Stimulated activated CD8-positive, alpha-beta memory T cell treated with anti-CD3 and anti-CD28 coated beads, Interleukin-7, amount 100 ng/mL, for 4 hours (primary cell): ENCODE measurements around the gene GIMAP7.
"Not testable (repeated sequence)": the region's sequence is repeated elsewhere in the genome, so short reads cannot be mapped to it uniquely, and the experiment has no call there.

Experiments
- DNase-seq, 2 donors: peaks; one replicate each; pipeline ENCODE4 v3.0.0-alpha.2; 2020; ENCODE audit warnings: low read depth in 2 of 2

Gene GIMAP7

DNA sequence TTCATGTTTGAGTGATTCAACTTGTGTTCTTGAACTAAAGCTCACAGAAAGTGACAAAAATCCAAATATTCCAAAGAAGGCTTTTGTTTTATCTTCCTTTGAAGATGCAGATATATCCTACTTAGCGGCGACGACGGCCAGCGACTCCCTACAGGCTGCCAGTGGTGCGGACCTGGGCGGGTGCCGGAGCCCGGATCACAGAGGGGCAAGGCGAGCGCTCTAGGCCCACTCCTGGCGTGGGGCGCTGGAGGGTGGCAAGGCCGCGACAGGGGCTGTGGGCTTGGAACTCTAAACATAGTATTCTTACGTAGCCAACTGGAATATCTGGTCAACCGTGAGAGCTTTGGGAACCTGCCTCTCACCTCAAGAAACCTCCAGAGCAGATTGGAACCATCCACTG, 914 bp upstream of the GIMAP7 start:
- no peak for DNase-seq

DNA sequence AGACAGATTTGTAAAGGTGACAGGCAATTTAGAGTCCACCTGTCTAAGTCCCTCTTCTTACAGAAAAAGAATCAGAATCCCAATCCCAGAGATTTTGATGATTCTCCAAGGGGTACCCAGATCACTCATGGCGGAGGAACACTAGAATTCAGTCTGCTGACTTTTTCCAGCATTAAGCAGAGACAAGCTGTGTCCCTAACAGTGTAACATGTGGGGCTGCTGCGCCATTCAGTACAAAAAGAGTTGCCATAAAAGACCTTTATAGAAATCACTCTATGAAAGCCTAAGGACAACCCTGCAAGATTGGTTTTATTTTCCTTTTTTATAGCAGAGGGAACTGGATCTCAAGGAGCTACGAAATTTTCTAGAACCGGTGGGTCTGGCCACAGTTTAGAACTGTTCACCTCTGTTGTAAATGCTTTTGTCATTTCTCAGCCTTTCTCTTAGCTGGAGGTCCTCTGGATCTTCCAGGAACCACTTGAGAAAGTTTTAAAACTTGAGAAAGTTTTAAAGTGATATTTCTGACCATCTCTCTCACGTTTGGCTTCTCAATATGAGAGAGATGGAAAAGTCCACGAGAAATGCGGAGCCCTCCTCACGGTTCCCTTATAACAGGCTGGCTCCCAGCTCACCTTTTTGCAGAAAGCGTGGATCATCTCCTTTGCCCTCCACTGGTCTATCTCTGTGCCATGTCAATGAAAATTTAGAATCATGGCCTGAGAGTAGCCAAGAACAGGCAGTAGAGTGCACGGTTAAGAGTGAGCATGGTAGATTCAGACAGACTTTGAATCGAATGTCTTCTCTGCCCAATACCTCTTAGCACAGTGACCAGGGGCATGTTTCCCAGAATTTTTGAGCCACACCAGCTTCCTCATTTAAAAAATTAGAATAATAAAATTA, 826 bp downstream of the GIMAP7 start:
- no peak for DNase-seq

DNA sequence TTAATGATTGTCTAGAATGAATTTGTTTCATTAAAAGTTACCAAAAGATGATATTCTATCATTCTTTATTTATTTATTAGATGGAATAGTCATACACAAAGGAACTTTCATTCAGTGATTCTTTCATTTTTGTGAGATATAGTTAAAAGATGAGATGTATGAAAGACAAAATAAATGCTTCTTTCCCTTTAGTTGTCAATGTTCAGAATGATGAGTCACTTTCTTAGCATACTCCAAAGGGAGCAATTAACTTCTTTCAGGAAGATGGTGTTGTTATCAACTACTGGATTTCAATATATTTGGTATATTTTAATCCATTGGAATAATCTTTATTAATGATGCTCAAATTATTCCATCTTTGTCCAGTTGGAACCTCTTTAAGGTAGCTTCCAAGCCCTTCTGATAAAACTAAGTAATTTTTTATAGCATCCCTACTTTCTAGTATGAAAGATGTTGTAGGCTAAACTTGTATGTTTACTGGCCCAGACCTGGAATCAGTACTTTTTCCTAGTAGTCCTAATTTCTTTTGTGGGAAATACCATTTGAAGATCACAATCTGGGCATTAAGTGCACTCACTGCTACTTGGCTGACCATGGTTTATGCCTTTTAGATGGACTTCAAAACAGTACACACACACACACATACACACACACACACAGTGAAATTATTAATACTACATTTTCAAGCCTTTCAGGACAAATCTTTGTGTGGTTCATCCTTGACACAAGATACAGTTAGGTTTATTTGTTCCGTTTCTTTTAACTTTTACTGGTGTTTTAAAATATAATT, 2.5 kb downstream of the GIMAP7 start:
- no peak for DNase-seq

DNA sequence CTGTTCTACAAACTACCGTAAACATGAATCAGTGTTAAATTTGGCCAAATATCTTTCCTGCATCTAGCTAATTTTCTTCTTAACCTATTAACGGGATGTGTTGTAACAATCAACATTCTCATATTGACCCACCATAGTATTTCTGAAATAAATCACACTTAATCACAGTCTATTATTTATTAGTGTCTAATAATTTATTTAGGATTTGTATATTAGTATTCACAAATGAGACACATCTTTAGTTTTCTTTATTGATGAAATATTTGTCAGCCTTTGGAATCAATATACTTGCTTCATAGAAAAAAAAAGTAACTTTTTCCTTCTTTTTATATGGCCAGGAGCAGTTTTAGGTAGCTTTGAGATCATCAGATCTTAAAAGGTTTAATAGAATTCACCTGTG, 4.6 kb downstream of the GIMAP7 start:
- DNase-seq: no peak

DNA sequence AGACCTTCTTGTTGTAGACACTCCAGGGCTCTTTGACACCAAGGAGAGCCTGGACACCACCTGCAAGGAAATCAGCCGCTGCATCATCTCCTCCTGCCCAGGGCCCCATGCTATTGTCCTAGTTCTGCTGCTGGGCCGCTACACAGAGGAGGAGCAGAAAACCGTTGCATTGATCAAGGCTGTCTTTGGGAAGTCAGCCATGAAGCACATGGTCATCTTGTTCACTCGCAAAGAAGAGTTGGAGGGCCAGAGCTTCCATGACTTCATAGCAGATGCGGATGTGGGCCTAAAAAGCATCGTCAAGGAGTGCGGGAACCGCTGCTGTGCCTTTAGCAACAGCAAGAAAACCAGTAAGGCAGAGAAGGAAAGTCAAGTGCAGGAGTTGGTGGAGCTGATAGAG, 5.5 kb downstream of the GIMAP7 start:
- DNase-seq: no peak

DNA sequence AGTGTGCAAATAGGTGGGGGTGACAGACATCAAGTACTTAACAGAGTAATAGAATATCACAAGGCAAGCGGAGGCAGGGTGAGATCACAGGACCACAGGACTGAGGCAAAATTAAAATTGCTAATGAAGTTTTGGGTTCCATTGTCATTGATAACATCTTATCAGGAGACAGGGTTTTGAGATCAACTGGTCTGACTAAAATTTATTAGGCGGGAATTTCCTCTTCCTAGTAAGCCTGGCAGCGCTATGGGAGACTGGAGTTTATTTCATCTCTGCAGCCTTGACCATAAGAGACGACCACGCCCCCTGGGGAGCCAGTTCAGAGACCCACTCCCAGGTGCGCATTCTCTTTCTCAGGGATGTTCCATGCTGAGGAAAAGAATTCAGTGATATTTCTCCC, 8.3 kb downstream of the GIMAP7 start:
- DNase-seq: not testable (repeated sequence)

DNA sequence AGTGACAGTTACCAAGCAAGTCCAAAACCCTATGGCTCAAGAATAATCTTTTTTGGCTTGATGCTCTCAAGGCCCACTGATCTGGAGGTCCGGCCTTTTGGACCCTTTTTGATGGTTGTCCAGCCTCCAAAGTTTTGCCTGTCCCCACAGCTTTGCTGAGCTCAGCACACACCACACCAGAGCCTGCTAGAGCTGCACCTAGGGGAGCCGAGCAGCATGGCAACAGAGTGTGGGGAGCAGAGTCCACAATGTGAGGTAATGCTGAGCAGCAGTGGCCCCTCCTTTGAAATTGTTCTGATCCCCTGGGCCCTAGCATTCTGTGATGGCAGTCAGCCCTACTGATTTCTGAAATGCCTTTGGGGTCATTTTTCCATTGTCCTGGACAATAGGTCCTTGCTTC, 9.3 kb downstream of the GIMAP7 start:
- no peak for DNase-seq

DNA sequence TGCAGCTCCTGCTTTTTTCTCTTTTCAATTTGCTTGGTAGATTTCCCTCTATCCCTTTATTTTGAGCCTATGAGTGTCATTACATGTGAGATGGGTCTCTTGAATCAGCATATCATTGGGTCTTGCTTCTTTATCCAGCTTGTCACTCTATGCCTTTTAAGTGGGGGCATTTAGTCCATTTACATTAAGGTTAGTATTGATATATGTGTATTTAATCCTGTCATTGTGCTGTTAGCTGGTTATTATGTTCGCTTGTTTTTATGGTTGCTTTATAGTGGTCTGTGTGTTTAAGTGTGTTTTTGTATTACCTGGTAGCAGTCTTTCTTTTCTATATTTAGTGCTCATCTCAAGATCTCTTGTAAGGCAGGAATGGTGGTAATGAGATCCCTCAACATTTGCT, 17.0 kb downstream of the GIMAP7 start:
- DNase-seq: no peak

DNA sequence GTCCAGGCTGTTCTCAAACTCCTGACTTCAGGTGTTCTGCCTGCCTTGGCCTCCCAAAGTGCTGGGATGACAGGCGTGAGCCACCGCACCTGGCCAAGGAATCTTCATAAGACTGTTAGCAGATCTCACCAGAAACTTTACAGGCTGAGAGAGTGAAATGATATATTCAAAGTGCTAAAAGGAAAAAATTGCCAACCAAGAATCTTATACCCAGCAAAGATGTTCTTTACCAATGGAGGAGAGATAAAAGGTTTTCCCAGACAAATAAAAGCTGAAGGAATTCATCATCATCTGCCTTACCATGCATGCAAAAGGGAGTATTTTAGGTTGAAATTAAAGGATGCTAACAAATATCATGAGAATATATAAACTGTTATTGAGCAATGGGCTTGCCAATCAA, 23.6 kb downstream of the GIMAP7 start:
- no peak for DNase-seq

DNA sequence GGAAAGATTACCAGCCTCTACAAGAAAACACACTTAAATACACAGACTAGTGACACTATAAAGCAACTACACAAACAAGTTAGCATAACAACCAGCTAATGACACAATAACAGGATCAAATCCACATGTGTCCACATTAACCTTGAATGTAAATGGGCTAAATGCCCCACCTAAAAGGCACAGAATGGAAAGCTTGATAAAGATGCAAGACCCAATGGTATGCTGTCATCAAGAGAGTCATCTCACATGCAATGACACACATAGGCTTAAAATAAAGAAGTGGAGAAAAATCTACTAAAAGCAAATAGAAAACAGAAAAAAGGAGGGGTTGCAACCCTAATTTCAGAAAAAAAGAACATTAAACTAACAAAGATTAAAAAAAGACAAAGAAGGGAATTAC, 38.5 kb downstream of the GIMAP7 start:
- no peak for DNase-seq

DNA sequence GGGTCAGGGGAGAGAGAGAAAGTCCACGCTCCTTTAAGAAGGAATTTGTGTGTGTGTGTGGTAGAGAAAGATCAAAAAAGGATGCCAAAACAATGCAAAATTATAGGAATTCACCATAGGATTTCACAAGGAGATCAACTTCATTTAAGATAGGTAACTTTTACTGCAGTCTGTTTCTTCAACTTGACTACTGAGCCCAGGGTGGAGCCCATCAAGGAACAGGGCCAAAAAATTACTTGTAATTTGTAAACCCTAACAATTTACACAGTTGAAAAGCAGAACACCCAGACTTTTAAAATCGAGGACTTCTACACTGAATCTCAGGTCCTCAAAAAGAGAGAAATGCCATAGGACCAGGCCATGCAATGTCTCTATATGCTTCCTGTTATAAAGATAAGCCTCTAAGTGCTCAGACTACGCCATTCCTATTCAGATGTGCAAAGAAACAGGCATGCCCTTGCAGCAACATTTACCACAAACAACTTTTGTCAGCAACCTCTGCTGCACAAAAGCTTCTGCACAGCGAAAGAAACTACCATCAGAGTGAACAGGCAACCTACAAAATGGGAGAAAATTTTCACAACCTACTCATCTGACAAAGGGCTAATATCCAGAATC, 42.0 kb downstream of the GIMAP7 start:
- no peak for DNase-seq

DNA sequence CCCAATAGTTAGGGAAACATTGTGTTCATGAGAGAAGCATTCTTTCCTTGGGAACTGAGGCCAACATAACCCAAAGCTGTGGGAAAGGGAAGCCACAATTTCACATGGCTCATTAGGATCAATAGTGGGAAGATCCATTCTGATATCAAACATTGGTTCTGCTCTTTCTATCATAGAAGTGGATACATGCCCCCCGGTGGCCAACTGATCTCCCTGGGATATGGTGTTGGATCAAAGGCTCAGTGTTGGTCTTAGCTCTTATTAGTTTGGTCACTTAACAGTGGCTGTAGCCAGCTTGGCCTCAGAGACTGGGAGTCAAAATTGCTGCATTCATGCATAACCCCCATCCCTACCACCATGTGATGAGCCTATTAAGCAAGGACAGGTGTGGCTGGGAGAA, 45.8 kb downstream of the GIMAP7 start:
- DNase-seq: no peak

DNA sequence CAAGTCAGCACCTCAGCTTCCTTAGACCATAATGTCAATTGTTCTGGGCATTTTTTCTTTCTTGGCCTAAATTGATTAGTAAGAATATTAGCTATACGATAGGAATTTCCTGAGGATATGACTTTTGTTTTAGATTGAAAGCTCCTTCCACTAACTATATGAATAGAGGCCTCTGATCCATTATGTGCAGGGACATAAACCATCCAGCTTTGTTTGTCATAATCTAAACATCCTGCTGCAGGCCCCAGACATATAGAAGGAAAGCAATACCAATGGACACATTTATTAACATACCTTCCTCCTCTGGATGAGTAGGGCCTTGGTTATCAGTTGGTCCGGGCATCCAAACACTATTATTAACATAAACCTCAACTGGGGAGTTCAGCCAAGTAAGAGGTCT, 48.2 kb downstream of the GIMAP7 start:
- DNase-seq: no peak

DNA sequence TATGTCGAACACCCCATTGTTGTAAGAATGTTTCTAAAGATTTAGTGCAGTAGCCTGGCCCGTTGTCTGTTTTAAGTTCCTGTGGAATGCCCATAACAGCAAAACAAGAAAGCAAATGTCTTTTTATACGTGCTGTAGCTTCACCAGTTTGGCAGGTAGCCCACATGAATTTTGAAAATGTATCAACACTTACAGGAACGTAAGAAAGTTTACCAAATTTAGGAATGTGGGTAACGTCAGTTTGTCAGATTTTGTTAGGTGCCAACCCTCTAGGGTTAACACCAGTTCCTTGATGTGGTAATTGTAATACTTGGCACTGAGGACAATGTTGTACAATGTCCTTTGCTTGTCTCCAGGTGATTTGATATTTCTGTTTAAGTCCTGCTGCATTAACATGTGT, 49.3 kb downstream of the GIMAP7 start:
- no peak for DNase-seq

DNA sequence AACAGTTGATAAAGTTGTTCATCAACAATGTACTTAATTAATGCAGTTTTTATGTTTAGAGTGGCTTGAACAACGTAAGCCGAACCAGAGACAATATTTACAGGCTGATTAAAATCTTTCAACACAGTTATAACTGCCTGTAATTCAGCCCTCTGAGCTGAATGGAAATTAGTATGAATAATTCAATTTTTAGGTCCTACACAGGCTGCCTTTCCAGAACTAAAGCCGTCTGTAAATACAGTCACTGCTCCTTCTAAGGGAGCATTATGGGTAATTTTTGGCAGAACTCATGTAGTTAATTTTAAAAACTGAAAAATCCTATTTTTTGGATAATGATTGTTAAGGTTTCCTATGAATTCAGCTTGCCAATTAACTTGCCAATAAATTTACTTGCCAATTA, 49.9 kb downstream of the GIMAP7 start:
- no peak for DNase-seq

DNA sequence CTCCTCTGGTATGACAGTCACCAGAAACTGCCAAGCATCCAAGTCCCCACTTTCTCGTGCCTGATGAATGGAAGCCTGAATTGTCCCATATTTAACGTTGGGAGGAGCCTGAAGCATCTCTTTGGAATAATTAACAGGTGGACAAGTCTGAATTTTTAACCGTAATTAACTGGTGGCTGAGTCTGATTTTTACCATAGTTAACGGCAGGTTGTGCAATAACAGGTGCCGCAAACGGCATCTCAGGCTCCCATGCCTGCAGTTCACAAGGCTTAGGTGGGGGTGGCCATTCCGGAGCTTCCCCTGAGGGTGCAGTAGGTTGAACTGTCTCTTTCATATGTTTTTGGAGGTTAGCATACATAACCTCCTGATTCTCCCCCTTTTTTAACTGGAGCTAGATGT, 50.6 kb downstream of the GIMAP7 start:
- no peak for DNase-seq

DNA sequence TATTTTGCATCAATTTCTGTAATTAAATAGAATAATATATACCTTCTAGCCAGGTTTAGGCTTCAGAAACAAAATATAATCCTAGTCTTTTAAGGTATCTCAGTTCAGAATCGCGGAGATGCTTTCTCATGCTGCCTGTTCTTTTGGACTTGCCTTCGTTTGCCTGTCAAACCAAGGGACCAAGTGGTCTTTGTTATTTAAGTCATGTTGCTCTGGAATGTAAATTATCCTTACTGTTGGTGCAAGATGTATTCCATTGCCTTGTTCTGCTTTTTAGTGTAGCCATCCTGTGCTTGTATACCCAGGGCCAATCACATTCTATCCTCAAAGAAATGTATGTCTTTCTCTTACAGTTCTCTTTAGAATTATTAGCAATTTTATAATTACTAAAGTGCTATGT, 51.5 kb downstream of the GIMAP7 start:
- DNase-seq: no peak

DNA sequence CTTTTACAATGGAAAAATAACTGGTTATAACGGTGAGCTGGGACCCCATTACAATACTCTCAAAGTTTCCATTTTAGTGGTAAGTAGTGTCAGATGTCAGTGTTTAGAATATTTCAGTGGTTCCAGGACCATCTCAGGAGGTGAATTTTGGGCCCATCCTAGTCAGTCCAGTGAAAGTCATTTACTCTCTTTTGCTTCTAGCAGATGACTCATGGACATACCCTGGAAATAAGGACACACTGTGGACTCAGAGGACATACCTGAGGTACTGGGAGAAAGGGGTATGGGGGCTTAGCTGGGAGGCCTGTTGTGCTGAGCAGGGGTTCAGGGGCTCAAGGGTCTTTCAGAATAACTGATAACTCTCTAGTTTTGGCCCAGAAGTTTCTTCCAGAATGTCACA, 51.9 kb downstream of the GIMAP7 start:
- DNase-seq: no peak

DNA sequence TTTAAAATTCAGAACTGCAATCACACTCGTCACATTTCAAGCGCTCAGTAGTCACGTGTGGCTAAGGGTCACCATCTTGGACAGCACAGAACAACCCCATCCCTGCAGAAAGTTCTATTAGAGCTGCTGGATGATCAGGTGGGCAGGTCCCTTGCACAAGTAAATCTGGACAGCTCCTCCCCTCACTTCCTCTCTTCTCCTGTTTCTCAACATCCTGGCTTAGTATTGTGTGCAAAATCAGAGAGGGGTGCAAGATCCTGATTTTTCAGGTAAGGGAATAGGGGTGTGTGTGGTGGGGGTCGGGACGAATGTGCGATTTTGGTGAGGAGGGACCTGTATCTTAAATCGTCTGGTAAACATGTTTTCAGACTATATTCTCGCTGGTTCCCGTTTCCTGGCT, 52.5 kb downstream of the GIMAP7 start, which contains the start of gene GIMAP4:
GIMAP4 (plus strand) TSS at position 222 of the 400 bp plus-strand sequence. CDS start 2,512 bp downstream, outside the sequence.
- no peak for DNase-seq

DNA sequence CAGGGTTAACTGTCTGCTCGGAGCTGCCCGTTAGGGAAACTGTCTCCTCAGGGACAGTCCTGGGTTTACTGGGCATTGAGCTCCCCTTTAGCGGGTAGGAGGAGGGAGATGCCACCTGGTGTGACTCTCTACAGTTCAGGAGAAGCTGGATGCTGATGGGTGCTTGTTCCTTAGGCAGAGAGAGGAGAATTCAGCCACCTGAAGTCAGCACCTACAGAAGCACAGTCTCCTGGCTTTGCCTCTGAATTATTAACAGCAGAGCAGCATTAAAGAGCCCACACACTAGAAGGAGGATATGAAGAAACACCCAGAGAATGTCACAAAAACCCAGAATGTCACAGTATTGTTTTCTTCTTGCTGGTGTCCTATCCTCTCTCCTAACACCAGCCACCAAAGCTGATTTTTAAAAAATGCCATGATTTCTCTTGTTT, 53.2 kb downstream of the GIMAP7 start:
- no peak for DNase-seq

DNA sequence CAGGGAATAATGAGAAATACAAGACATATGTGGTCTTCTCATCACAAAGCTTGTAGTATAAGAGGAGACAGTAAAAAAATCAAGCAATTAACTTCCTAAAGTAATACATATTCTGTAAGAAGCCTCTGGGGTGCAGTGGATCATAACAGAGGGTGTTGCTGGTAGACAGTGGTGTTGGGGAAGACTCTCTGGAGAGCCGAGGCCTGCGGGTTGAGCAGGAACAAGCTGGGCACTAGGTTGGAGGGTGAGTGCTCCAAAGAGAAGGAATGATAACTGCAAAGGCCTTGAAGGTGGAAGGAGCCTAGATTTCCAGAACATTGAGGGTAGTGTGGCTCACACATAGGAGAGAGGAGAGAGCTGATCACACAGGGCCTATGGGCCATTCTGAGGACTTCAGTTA, 54.0 kb downstream of the GIMAP7 start:
- DNase-seq: no peak

DNA sequence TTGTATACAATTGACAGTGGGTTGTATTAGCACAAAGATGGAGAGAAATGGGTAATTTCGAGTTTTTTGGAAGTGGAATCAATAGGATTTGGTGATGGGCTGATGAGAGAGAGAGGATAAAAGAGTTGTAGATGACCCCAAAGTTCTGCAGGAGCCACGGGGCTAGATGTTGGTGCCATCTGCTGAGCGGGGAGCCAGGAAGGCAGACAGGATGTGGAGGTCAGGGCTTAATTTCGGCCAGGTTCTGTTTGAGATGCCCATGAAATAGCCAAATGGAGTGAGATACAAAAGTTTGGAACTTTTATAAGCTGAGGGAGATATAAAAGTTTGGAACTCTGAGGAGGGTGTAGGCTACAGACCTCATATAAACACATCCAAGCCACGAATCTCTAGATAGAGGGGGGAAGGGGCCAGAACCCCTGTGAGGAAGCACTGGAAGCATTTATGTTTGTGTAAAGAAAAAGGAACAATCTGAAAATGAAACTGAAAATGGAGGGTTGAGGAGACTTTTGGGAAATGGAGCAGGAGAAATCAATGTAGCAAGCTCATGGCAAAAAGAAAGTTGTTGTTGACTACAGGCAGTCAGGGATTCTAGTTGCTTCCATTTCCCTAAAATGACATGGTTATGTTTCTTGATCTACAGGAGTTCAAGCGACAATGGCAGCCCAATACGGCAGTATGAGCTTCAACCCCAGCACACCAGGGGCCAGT, 54.7 kb downstream of the GIMAP7 start:
- no peak for DNase-seq
